SU-DHL-6 (cell line): ENCODE data around the gene VAMP5.

Experiments
- EZH2phosphoT487 ChIP-seq: fragments of 200-600 bp; sonication (generic), shearing (Covaris generic); conservative IDR thresholded peaks from 2 replicates; pipeline ENCODE4 v1.6.1; 2018; ENCODE audit warnings: mild to moderate bottlenecking, antibody characterized with exemption, low read length, moderate library complexity, mixed read lengths
- TF ChIP-seq, protein P1 (sequence below): fragments of 200-600 bp; sonication (generic); IDR thresholded peaks from one replicate; pipeline ENCODE4 v1.5.1; 2017; ENCODE audit warnings: antibody characterized with exemption, mild to moderate bottlenecking, low read length, moderate library complexity; ENCODE audit not compliant: insufficient read depth, poor library complexity, severe bottlenecking

DNA sequence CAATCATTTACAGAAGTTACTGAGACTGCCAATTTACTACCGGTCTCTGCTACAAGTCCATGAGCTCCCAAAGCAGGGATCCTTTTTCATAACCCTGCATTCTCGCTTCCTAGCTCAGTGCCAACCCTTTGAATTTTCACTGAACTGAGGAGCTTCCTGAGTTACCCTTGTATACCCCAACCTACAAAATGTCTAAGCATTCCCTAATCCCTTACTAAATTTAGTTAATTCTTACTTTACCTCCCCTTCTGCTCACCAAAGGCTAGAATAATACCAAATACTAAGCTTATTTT is 35.7 kb upstream of the VAMP5 start:
- TF ChIP-seq, protein P1, sequence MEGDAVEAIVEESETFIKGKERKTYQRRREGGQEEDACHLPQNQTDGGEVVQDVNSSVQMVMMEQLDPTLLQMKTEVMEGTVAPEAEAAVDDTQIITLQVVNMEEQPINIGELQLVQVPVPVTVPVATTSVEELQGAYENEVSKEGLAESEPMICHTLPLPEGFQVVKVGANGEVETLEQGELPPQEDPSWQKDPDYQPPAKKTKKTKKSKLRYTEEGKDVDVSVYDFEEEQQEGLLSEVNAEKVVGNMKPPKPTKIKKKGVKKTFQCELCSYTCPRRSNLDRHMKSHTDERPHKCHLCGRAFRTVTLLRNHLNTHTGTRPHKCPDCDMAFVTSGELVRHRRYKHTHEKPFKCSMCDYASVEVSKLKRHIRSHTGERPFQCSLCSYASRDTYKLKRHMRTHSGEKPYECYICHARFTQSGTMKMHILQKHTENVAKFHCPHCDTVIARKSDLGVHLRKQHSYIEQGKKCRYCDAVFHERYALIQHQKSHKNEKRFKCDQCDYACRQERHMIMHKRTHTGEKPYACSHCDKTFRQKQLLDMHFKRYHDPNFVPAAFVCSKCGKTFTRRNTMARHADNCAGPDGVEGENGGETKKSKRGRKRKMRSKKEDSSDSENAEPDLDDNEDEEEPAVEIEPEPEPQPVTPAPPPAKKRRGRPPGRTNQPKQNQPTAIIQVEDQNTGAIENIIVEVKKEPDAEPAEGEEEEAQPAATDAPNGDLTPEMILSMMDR, result no peak
- no peak for TF ChIP-seq EZH2phosphoT487
